GM21723 (cell line): ENCODE results near the gene EML4.
"Not testable (repeated sequence)": the region's sequence is repeated elsewhere in the genome, so short reads cannot be mapped to it uniquely, and the experiment has no call there.

Experiments used
- ATAC-seq: cut with Tn5 transposase; IDR thresholded peaks from one replicate; pipeline ENCODE4 v1.9.1; 2021; ENCODE audit warnings: mild to moderate bottlenecking, moderate library complexity; ENCODE audit not compliant: unreplicated experiment

Gene EML4

GRCh38 chr2:42169100-42169873, at the start of gene EML4:
TSS of gene EML4 (plus strand) at chr2:42169353. CDS start at chr2:42169612, 259 bp downstream.
- peak; percentile 79 for ATAC-seq

GRCh38 chr2:42123426-42123825, 45.7 kb upstream of the EML4 start:
- ATAC-seq, result no peak

- peak; percentile 59 for ATAC-seq
These were observed 45.0 kb upstream of the EML4 start for GRCh38 chr2:42124011-42124785.

DNA sequence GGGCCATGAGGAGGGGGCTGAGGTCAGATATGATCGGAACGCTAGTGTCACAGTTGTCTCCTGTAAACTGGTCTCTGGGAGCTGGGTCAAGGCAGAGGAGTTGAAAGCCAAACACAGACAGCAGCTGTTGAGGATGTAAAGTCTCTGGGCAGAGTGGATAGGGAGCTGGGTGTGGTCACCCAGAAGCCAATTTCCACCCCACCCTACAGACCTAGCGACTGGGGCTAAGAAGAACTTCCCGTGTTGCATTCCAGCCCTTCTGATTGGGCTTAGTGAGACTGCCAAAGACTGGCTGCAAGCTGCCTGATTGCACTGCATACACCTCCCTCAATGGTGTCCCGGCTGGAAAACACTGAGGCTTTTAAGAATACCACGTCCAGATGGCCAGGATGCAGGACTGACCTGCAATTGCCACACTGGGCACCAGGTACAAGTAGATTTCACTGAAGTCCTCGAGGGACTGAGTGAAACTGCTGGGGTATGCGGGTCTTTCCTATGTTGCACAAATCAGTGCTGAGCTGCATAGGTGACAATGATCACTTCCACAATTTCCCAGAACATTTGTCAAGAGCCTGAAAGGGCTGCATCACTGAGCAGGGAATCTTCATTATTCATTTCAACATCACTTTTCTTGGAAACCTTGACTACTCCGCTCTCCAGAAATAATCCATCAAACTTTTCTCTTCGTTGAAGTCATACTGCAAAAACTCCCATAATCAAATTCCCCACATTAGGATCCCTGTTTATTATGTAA, 43.1 kb upstream of the EML4 start:
- ATAC-seq, result no peak

DNA sequence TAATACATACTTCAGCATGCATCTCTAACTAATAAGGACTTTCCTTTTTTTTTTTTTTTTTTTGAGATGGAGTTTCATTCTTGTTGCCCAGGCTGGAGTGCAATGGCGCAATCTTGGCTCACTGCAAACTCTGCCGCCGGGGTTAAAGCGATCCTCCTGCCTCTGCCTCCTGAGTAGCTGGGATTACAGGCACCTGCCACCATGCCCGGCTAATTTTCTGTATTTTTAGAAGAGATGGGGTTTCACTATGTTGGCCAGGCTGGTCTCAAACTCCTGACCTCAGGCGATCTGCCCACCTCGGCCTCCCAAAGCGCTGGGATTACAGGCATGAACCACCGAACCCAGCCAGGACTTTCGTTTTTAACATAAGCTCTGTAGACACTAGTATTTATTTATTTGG, 42.3 kb upstream of the EML4 start:
- not testable (repeated sequence) for ATAC-seq

DNA sequence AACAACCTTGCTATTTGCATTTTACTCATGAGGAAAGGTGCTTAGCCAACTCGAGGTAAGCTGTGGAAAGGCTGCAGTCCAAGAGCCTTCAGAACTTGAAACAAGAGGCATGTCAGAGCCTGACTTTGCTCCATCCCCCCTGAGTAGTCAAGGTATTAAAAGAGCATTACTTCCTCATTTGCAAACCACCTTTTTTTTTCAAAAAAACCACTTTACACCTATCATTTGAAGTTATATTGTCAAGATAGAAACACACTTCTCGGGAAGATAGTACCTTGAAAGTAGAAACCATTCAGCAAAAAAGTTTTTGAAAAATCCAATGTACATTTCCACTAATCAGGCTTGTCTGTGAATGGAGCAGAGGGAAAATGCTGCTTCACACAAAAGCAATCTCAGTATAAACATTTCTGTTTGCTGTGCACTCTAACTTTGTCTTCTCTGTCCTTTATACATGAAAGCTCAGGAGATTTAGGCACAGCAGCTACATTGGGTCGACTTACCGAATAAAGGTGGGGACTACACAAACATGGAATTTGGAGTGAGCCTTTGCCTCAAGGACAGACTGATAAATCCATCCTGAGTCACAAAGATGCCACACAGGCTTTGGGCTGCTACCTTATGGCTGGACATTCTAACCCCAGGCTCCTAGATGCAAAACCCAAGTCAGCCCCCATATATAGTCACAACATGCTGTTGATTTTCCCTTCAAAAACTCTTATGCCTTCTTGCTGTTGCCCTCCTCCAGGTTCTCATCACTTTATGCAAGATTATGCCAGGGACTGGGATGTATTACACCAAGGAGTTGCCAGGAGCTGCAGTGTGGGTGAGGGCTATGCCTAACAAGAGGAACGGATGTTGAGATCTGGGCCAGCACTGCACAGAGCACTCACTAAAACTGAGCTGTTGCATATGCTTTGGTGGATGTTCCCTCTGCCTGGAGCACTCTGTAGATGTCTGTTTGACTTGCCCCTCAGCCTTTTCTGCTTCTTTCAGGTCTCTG, 41.4 kb upstream of the EML4 start:
- ATAC-seq, result peak; percentile 69

GRCh38 chr2:42128721-42129486, 40.2 kb upstream of the EML4 start:
- ATAC-seq, result no peak

DNA sequence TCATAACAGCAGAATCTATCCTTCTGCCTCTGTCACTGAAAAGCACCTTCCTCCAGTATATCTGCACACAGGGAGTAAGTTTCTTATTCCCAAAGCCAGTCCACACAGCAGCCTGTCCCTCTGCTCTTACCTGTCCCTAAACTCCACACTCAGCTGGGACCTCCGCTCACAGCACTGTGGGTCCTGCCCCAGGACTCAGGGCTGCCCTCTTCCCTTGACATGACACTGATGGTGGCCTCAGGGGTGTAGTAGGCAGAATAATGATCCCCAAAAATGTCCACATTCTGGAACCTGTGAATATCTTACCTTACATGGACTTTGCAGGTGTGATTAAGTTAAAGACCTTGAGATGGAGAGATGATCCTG, 39.7 kb upstream of the EML4 start:
- no peak for ATAC-seq

DNA sequence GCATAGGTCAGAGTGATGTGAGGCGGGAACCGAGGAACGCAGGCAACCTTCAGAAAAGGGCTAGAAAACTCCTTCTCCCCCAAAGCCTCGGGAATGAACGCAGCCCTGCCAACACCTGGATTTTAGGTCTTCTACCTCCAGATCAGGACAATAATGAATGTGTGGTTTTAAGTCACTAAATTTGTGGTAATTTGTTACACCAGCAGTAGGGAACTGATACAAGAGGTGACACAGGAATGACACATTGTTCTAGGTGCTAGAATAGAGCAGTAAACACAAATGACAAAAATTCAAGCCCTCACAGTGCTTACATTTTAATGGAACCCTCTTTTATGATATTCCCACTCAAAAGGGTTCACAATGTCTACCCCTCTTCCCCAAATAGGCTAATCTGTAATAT, 39.2 kb upstream of the EML4 start:
- ATAC-seq, result no peak

DNA sequence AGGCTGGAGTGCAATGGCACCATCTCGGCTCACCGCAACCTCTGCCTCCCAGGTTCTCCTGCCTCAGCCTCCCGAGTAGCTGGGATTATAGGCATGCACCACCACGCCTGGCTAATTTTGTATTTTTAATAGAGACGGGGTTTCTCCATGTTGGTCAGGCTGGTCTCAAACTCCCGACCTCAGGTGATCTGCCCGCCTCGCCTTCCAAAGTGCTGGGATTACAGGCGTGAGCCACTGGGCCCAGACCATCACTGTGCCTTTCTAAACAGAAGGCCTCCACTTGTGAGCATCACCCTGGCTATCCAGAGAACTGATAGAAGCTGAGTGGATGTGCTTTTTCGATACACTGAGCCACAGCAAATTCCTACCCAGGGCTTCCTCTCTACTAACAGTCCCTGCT, 38.3 kb upstream of the EML4 start:
- not testable (repeated sequence) for ATAC-seq

GRCh38 chr2:42132191-42132965, 36.8 kb upstream of the EML4 start:
- no peak for ATAC-seq

DNA sequence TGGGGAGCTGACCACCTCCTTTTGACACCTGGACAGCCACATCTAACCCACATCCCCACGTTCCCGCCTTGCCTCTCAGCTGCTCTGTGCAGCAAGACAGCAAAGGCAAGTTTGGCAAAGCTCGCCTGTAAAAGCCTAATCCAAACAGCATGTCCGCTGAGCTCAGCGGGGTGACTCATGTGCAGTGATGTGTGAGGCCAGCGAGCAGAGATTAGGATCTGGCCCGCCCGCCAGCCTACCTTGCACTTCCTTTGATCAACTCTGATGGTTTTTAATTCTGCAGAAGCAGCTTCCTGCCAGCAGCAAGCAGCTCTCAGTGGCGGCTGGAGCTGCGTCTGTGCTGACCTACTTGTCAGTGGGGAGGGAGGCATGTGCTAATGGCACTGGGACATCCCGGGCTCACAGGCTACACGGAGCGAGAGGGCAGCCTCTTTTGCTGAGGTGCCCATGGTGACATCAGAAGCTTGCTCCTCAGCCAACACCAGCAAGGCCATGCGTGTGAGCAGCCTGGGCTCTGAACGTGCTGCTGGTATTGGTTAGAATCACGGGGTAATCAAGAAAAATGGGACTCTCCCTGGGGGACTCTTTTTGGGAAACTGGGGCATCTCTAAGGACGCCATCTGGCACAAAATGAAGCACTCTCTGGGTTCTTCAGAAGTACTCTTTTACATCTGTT, 36.0 kb upstream of the EML4 start:
- ATAC-seq, result peak; percentile 69

DNA sequence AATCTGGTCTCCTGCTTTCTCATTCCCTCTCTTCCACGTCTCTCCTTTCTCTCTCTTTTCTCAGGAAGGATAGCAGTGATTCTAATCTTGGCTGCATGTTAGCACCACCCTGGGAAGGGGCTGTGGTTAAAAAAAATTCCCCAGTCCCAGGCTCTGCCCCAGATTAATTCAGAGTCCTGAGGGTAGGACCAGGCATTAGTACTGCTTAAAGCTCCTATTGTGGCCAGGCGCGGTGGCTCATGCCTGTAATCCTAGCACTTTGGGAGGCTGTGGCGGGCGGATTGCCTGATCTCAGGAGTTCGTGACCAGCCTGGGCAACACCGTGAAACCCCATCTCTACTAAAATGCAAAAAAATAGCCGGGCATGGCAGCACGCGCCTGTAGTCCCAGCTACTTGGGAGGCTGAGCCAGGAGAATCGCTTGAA, 35.4 kb upstream of the EML4 start:
- no peak for ATAC-seq

DNA sequence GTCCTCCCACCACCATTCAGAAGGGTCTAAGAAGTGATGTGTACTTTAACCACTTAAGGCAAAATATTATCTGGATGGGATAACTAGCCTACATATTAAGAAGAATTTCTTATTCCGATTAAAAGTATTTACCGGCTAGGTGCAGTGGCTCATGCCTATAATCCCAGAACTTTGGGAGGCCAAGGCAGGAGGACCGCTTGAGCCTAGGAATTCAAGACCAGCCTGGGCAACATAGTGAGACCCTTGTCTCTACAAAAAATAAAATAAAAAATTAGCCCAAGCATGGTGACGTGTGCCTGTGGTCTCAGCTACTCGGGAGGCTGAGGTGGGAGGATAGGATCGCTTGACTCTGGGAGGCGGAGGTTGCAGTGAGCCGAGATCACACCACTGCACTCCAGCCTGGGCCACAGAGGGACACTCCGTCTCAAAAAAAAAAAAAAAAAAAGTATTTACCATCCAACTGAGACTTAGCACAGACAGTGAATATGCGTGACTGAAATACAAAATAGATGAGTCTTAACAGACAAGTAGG, 34.7 kb upstream of the EML4 start:
- ATAC-seq, result not testable (repeated sequence)

- ATAC-seq, result peak; percentile 40
These were observed 33.5 kb upstream of the EML4 start for GRCh38 chr2:42135381-42136312.

DNA sequence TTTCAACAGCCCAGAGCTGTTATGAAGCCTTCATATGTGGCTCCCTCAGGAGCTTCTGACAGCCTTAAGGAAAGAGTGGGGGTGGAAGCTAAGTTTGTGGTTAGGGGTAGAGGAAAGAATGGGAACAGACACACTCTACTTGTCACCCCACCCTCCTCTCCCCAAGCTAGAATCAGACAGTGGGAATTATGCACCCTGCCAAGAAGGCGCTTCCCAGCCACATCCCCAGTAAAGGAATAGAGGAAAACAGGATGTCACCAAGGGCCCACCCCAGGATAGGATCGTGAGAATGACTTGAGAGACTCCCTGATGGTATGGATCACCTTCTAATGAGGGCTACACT, 32.4 kb upstream of the EML4 start:
- no peak for ATAC-seq
